Panc1 (cell line): ENCODE results near the gene GPATCH8.

Experiments used
- CTCF ChIP-seq: fragments of 450-650 bp; IDR thresholded peaks from 2 replicates; pipeline ENCODE4 v1.5.1; 2017; ENCODE audit warnings: mild to moderate bottlenecking
- POLR2AphosphoS5 ChIP-seq: IDR thresholded peaks from 2 replicates; pipeline ENCODE4 v1.6.1; 2012; ENCODE audit warnings: mild to moderate bottlenecking, low read depth, low read length, moderate library complexity
- REST ChIP-seq, 2 experiments: IDR thresholded peaks; 2 replicates each; pipeline ENCODE4 v1.6.1; 2011 to 2012; ENCODE audit warnings: low read depth in 2 of 2, control low read depth in 1 of 2, low read length in 1 of 2, mild to moderate bottlenecking in 1 of 2, moderate library complexity in 1 of 2; ENCODE audit not compliant: insufficient read depth in 1 of 2
- SIN3A ChIP-seq: IDR thresholded peaks from 2 replicates; pipeline ENCODE4 v1.6.1; 2012; ENCODE audit warnings: low read depth, mild to moderate bottlenecking, low read length, moderate library complexity, borderline replicate concordance; ENCODE audit not compliant: insufficient read depth

GRCh38 chr17:44451016-44451627 is 52.1 kb downstream of the GPATCH8 start:
- TF ChIP-seq CTCF (no peak), SIN3A (no peak), POLR2AphosphoS5 (no peak), REST (IDR thresholded peaks at IDR 0.05; ENCODE audit: insufficient read depth in 1 of 2, low read depth in 2 of 2, low read length in 1 of 2) (no peak)
